Common myeloid progenitor, CD34-positive (primary cell): ENCODE results near the gene RASD2.

ENCODE experiments used
- CTCF ChIA-PET: fragments of 350-600 bp; sonication (Branson Sonifier 250); formaldehyde crosslinking; loops from one replicate; lab custom pipeline; 2021; ENCODE audit warnings: antibody characterized with exemption; lab: Charles Lee
- POLR2A ChIA-PET: fragments of 350-600 bp; sonication (Branson Sonifier 250); formaldehyde crosslinking; loops from one replicate; lab custom pipeline; 2021; ENCODE audit warnings: antibody characterized with exemption; lab: Charles Lee
- DNase-seq, 3 donors: peaks; one replicate each; pipeline versions ENCODE4 v3.0.0 to v3.0.0-alpha.2; 2013
- H3K27ac ChIP-seq, 2 experiments: 1 replicate in 1 of 2; 2 replicates in 1 of 2; pipeline ENCODE4 v1.7.0; 2013; ENCODE audit warnings: inconsistent platforms in 2 of 2, low read length in 2 of 2, mild to moderate bottlenecking in 2 of 2, low read depth in 1 of 2, moderate library complexity in 1 of 2; ENCODE audit not compliant: severe bottlenecking in 2 of 2, insufficient read depth in 1 of 2, poor library complexity in 1 of 2
- H3K27me3 ChIP-seq, 5 experiments: replicated peaks in 2 of 5; 1 replicate in 3 of 5; 2 replicates in 2 of 5; pipeline versions ENCODE4 v1.6.1 to v1.7.0; 2013; ENCODE audit warnings: low read length in 4 of 5, mild to moderate bottlenecking in 2 of 5, moderate library complexity in 2 of 5, inconsistent platforms in 1 of 5; ENCODE audit not compliant: insufficient read depth in 5 of 5, control insufficient read depth in 4 of 5
- H3K36me3 ChIP-seq, 4 experiments: 1 replicate in 2 of 4; 2 replicates in 2 of 4; pipeline versions ENCODE4 v1.6.1 to v1.7.0; 2013; ENCODE audit warnings: low read length in 3 of 4, control low read depth in 1 of 4, mild to moderate bottlenecking in 1 of 4; ENCODE audit not compliant: control insufficient read depth in 4 of 4, insufficient read depth in 4 of 4
- H3K4me1 ChIP-seq, 4 experiments: 1 replicate in 3 of 4; 2 replicates in 1 of 4; pipeline versions ENCODE4 v1.6.1 to v1.7.1; 2013; ENCODE audit warnings: low read length in 3 of 4, mild to moderate bottlenecking in 3 of 4, control low read depth in 1 of 4, inconsistent platforms in 1 of 4, moderate library complexity in 1 of 4; ENCODE audit not compliant: control insufficient read depth in 4 of 4, insufficient read depth in 4 of 4; ENCODE audit errors: control extremely low read depth in 1 of 4
- H3K4me3 ChIP-seq, 7 experiments: 1 replicate in 4 of 7; 2 replicates in 3 of 7; pipeline versions ENCODE4 v1.5.1 to v1.7.0; 2013; ENCODE audit warnings: mild to moderate bottlenecking in 7 of 7, low read length in 6 of 7, moderate library complexity in 6 of 7, inconsistent platforms in 2 of 7, low read depth in 2 of 7, control low read depth in 1 of 7; ENCODE audit not compliant: insufficient read depth in 4 of 7, control insufficient read depth in 1 of 7; ENCODE audit errors: extremely low read depth in 1 of 7
- H3K9me3 ChIP-seq, 5 experiments: 1 replicate in 4 of 5; 2 replicates in 1 of 5; pipeline versions ENCODE4 v1.6.1 to v1.7.1; 2013; ENCODE audit warnings: low read length in 4 of 5, mild to moderate bottlenecking in 2 of 5, inconsistent platforms in 1 of 5, low read depth in 1 of 5, moderate library complexity in 1 of 5; ENCODE audit not compliant: control insufficient read depth in 4 of 5, insufficient read depth in 2 of 5; ENCODE audit errors: control extremely low read depth in 1 of 5
- WGBS: methylation state at CpG from one replicate; pipeline ENCODE4 v1.1.5; 2013; ENCODE audit not compliant: insufficient coverage; 5-methylcytosine and 5-hydroxymethylcytosine counted together

RASD2 gene

DNA sequence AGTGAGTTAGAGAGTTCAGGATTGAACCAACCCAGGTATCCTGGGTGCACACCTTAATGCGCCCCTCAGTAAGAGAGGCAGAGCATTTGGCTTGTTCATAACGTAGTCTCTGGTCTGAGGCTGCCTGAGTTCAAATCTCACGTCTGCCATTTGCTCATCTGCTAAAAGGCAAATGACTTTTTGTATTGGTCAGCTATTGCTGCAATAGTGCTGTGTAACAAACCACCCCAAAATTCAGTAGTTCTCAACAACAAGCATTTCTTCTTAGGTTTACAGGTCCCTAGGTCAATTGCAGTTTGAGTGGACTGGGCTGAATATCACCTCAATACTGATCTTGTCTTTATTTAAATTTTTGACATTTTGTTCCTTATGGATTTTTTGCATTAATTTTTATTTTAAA is 18.1 kb downstream of the RASD2 start:
- Histone ChIP-seq H3K36me3 (no peaks in the 10 kb centered on the region), H3K27me3 (peaks cover 0 to 4% (median 0%) of the 10 kb centered on the region in 5 experiments), H3K9me3 (no peaks in the 10 kb centered on the region), H3K4me3 (no peak overlapping the region), H3K4me1 (peaks cover 0 to 9% (median 5%) of the 10 kb centered on the region in 4 experiments), H3K27ac (no peak overlapping the region)
- ChIA-PET CTCF (no interaction called here), POLR2A (no interaction called here)
- WGBS = 94% methylated on average over 3 of the region's 3 CpGs
- no peak for DNase-seq

DNA sequence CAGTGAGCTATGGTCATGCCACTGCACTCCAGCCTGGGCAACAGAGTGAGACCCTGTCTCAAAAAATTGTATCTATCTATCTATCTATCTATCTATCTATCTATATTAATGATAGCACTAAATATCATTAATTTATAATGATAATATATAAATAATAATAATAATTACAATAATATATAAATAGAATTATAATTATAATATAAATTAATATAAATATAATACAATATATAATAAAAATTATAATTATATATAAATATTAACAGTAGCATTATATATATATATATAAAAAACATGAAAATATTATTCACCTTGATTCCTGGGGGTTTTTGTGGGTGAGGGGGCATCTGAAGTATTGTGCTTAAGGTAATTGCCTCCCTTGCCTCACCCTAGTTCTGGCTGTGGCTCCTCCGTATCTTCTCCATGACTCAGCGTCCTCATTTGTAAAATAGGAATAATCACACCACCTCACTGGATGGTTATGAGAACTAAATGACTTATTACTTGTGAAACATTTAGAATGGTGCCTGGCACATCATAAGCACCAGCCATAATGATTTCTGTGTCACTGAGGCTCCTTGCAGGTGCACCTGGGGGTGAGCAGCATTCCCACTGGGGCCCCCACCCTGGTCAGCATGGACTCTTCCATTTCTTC is 18.8 kb downstream of the RASD2 start:
- DNase-seq = no peak
- Histone ChIP-seq H3K27me3 (peaks cover 0 to 4% (median 0%) of the 10 kb centered on the region in 5 experiments), H3K4me1 (peaks cover 0 to 9% (median 5%) of the 10 kb centered on the region in 4 experiments), H3K4me3 (no peak overlapping the region), H3K9me3 (no peaks in the 10 kb centered on the region), H3K27ac (no peak overlapping the region), H3K36me3 (no peaks in the 10 kb centered on the region)
- ChIA-PET CTCF (no interaction called here), POLR2A (no interaction called here)
- WGBS = no CpG with 5 or more reads among the region's 2 CpGs

DNA sequence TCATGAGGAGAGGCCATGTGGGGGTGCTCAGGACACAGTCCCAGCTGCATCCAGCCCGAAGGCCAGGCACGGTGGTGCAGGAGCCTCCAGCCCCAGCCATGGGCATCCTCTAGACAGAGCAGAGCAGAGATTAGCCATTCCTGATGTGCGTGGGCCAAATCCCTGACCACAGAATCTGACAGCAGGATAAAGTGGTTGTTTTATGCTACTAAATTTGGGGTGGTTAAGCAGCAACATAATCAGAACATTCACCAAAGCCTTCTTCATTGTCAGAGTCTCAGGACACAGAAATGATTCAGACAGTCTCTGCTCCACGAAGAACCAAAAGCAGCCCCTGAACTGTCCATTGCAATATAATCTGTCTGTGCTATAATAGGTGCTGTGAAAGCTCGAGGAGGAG is 19.7 kb downstream of the RASD2 start:
- ChIA-PET POLR2A (no interaction called here), CTCF (no interaction called here)
- H3K4me1 ChIP-seq = peaks cover 0 to 9% (median 5%) of the 10 kb centered on the region in 4 experiments
- H3K36me3 ChIP-seq = no peaks in the 10 kb centered on the region
- H3K27ac ChIP-seq = no peak overlapping the region
- no peak for DNase-seq
- no peak overlapping the region for H3K4me3 ChIP-seq
- H3K9me3 ChIP-seq = no peaks in the 10 kb centered on the region
- 89% methylated on average over 3 of the region's 5 CpGs for WGBS
- H3K27me3 ChIP-seq = peaks cover 0 to 2% (median 0%) of the 10 kb centered on the region in 5 experiments

DNA sequence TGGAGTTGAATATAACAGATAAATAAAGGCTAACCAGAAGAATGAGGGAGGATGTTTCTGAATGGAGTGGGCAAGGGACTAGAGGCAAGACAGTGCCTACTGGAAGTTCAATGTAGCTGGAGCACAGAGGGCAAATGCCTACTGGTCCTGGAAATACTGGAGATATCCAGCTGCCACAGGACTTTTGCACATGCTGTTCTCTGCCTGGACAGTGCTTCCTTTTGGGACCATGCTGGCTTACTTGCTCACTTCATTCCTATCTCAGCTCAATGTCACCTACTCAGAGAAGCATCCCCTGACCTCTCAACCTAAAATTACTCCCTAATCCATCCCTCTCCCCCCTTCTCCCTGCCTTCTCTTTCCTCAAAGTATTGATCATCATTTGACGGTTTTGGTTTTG is 20.2 kb downstream of the RASD2 start:
- Histone ChIP-seq H3K9me3 (no peaks in the 10 kb centered on the region), H3K36me3 (no peaks in the 10 kb centered on the region), H3K27ac (no peak overlapping the region), H3K4me3 (no peak overlapping the region), H3K4me1 (peaks cover 0 to 9% (median 5%) of the 10 kb centered on the region in 4 experiments), H3K27me3 (peaks cover 0 to 2% (median 0%) of the 10 kb centered on the region in 5 experiments)
- CTCF ChIA-PET = interaction anchor here (0.9 kb wide), 1 partner anchor 13 kb away, joined by 4 read pairs; no protein-coding TSS in a partner anchor
- WGBS = 100% methylated on average over 1 of the region's 1 CpG
- no peak for DNase-seq
- POLR2A ChIA-PET = no interaction called here

DNA sequence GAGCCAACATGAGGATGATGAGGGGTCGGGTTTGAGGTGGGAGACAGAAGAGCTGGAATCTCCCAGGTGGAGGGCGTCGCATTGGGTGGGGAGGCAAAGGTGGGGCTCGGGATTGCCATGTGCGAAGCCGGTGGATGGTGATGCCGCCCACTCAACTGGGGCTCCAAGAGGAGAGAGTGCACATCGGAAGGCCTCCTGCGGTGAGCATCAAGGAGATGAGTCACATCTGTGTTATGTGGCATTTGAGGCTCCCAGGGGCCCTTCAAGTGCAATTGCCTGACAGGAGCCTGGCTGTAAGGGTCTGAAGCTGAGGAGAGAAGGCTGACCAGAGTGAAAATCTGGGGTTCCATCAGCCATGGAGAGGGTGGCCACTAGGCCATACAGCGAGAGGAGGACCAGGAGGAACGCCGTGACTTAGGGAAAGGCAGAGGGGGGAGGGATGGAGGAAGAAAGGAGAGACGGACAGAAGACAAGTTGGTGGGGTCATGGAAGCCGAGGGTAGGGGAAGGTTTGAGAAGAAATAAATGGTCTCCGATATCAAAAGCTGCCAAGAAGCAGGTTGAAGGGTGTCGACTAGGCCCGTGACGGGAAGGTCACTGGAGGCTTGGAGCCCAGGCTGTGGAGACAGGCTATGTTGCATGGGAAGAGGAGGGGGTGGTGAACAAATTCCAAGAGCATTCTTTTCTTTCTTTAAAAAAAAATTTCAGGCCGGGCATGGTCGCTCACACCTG is 21.3 kb downstream of the RASD2 start:
- ChIA-PET CTCF (interaction anchor here (1.2 kb wide), 1 partner anchor 21 kb away, joined by 3 read pairs; no protein-coding TSS in a partner anchor), POLR2A (no interaction called here)
- no peaks in the 10 kb centered on the region for H3K36me3 ChIP-seq
- no peaks in the 10 kb centered on the region for H3K9me3 ChIP-seq
- H3K4me3 ChIP-seq = no peak overlapping the region
- peaks cover 0 to 9% (median 5%) of the 10 kb centered on the region in 4 experiments for H3K4me1 ChIP-seq
- DNase-seq = no peak
- no peak overlapping the region for H3K27ac ChIP-seq
- peaks cover 0 to 2% (median 0%) of the 10 kb centered on the region in 5 experiments for H3K27me3 ChIP-seq
- whole genome bisulfite sequencing = 97% methylated on average over 18 of the region's 20 CpGs

DNA sequence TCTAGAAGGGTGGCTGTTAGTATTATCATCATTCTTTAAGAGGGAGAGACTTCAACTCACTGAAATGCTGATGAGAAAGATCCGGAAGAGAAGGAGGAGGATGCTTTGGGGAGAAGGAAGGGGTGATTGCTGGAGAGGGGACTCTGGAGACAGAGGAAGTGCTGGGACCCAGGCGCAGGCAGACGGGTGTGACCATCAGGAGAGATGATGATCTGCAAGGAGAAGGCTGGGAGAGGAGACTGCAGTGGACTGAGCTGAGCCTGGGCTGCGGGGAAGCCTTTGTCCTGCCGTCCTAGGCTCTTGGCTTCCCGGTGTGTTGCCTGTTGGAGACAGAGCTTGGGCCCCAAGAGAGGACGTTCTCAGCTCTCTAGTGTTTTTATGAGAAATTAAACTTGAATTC is 22.6 kb downstream of the RASD2 start:
- DNase-seq = no peak
- WGBS = 87% methylated on average over 7 of the region's 7 CpGs
- H3K9me3 ChIP-seq = no peaks in the 10 kb centered on the region
- no peak overlapping the region for H3K4me3 ChIP-seq
- H3K27me3 ChIP-seq = peaks cover 0 to 2% (median 0%) of the 10 kb centered on the region in 5 experiments
- peaks cover 0 to 6% (median 3%) of the 10 kb centered on the region in 4 experiments for H3K4me1 ChIP-seq
- no peak overlapping the region for H3K27ac ChIP-seq
- CTCF ChIA-PET = interaction anchor here (1.2 kb wide), 1 partner anchor 19 kb away, joined by 3 read pairs; no protein-coding TSS in a partner anchor
- H3K36me3 ChIP-seq = no peaks in the 10 kb centered on the region
- POLR2A ChIA-PET = no interaction called here
